H1 (cell line): ENCODE data around the gene DEDD. TPM values are rescaled to one million over a fixed set of nuclear protein-coding genes. Genes with fewer than 3 reads are reported as not detected.
A peak's percentile ranks its signal among the peaks of the same experiment; 100 is the strongest.

Experiments used
- EGR1 ChIP-seq: IDR thresholded peaks from 2 replicates; pipeline ENCODE4 v1.6.1; 2011; ENCODE audit warnings: low read depth, low read length, borderline replicate concordance
- POU5F1 ChIP-seq: IDR thresholded peaks from 2 replicates; pipeline ENCODE4 v1.6.1; 2011; ENCODE audit warnings: low read depth, mild to moderate bottlenecking, low read length, moderate library complexity
- polyA plus RNA-seq, 7 experiments: library from polyadenylated mRNA; depleted of rRNA in 3 of 7; stranded (reverse) in 5 of 7; unstranded in 2 of 7; fragments of >200 nt in 5 of 7; fragments of 200-250 nt in 2 of 7; gene quantifications; 1 replicate in 5 of 7; 2 replicates in 1 of 7; 4 replicates in 1 of 7; pipeline versions ENCODE4 v1.2.1 to v1.2.3, GENCODE V29; 2011 to 2013; ENCODE audit warnings: missing spikeins in 2 of 7, mixed read lengths in 2 of 7
- total RNA-seq: library from RNA; stranded (reverse); fragmentation: NEBNext Ultra II Directional; extraction: Animal tissue kit (Norgen Biotek cat#: 25700); gene quantifications from 2 replicates; pipeline ENCODE4 v1.2.1, GENCODE V29; 2021
- TF ChIP-seq, protein P1 (sequence below), 3 experiments: IDR thresholded peaks; 1 replicate in 2 of 3; 2 replicates in 1 of 3; pipeline versions ENCODE4 v1.5.1 to v1.6.1; 2011; ENCODE audit warnings: low read length in 3 of 3, mild to moderate bottlenecking in 3 of 3, inconsistent platforms in 2 of 3, low read depth in 1 of 3, moderate library complexity in 1 of 3; ENCODE audit not compliant: insufficient read depth in 1 of 3; ENCODE audit errors: control extremely low read depth in 1 of 3

DEDD gene
- total and polyA plus RNA-seq, 2 of the 8 experiments (the other 6 are each of a cell fraction or from before 2014, with no cell fraction given): 42.6 to 55.9 TPM

DNA sequence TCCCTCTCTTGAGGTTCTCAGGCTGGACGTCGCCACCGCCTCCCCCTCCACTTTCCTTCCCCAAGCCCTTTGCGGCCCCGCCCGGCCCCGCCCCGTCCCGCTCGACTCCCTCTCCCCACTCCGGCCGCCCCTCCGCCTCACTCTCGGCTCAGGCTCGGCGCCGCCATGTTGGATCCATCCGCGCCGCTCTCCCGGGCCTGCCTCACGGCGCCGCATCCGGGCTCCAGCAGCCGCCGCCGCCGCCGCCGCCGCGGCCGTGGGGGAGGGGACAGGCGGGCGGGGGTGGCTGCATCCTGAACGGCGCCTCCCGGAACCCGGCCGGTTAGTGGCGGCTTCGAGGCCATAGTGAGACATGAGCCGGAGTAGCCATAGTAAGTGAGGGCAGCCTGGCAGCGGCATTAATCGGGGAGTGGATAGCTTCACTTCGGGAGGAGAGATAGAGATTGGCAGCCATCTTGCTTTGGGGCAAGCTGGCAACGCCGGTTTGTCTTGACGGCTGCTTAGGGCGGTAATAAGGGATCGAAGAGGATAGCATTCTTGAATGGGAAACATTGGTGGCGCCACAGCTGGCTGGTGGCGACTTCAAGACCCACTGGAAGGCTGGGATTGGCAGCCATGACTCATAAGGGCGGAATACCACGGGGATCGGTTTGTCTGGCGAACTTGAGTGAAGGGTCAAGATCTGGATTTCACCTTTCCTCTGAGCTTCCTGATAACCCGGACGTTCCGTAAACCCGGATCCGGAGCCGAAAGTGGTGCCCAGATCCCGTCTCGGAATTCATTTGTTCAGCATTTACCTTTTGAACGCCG lies at the start of gene DEDD (continued):
- TF ChIP-seq POU5F1 (no peak), EGR1 (peak; percentile 56)
- TF ChIP-seq, protein P1, sequence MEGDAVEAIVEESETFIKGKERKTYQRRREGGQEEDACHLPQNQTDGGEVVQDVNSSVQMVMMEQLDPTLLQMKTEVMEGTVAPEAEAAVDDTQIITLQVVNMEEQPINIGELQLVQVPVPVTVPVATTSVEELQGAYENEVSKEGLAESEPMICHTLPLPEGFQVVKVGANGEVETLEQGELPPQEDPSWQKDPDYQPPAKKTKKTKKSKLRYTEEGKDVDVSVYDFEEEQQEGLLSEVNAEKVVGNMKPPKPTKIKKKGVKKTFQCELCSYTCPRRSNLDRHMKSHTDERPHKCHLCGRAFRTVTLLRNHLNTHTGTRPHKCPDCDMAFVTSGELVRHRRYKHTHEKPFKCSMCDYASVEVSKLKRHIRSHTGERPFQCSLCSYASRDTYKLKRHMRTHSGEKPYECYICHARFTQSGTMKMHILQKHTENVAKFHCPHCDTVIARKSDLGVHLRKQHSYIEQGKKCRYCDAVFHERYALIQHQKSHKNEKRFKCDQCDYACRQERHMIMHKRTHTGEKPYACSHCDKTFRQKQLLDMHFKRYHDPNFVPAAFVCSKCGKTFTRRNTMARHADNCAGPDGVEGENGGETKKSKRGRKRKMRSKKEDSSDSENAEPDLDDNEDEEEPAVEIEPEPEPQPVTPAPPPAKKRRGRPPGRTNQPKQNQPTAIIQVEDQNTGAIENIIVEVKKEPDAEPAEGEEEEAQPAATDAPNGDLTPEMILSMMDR (IDR thresholded peaks at IDR 0.05; ENCODE audit: control extremely low read depth in 1 of 3, insufficient read depth in 1 of 3, low read depth in 1 of 3, low read length in 3 of 3): peak in 1 of 3 experiments; percentile 31; a peak in 1 of 4 replicates
